ENCODE data around the gene ARHGAP8.
"Not testable (repeated sequence)": the region's sequence is repeated elsewhere in the genome, so short reads cannot be mapped to it uniquely, and the experiment has no call there.

Gene ARHGAP8

GRCh38 chr22:44795701-44796630 lies 43.6 kb downstream of the ARHGAP8 start:
- Histone ChIP-seq H3K27ac (no peak overlapping the region), H3K4me3 (no peak overlapping the region)
- TF ChIP-seq CTCF (IDR thresholded peaks at IDR 0.05): no peak
- DNase-seq (ENCODE audit: low spot score): no peak

- no peak for TF ChIP-seq CTCF (IDR thresholded peaks at IDR 0.05)
- DNase-seq (ENCODE audit: low spot score): no peak
- Histone ChIP-seq H3K27ac (no peak overlapping the region), H3K4me3 (no peak overlapping the region)
Measured at GRCh38 chr22:44797181-44797725, 44.9 kb downstream of the ARHGAP8 start.

DNA sequence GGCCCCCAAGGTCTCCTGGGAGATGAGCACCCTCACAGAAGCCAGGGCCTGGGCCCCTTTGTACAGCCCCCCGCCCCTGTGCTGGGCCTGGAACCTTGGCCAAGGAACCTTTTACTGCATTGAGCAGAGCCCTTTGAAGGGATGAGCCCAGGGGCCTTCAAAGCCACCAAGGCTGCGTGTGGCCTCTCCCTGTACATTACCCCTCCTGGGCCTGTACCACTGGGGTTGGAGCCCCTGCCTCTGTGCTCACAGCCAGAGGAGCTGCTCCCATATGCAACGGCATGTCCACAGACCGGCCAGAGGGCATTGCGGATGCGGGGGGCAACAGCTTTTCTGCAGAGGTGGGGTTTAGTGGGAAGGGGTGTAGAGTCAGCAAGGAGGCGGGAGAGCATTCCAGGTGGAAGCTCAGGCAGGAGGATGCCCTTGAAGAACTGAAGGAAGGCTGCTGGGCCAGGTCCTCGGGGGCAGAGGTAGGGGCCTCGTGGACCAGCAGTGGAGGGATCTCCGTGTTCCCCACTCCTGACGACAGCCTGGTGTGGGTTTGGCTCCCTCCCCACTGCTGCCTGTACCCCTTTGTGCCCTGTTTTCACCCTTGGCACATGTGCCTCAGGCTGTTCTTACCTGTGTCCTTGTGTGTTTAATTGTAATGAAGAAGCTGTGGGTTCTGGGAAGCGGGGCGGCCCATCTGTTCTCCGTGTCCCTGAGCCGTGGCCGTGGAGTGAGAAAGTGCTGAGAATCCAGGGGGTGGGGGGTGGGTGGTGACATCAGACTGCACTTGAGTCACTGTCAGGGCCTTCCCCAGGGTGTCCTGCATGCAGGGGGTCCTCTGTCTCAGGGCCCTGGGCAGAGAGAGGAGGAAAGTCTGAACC lies 46.9 kb downstream of the ARHGAP8 start:
- no peak overlapping the region for H3K4me3 ChIP-seq
- TF ChIP-seq CTCF (IDR thresholded peaks at IDR 0.05): no peak
- no peak overlapping the region for H3K27ac ChIP-seq
- no peak for DNase-seq (ENCODE audit: low spot score)

- DNase-seq (ENCODE audit: low spot score); H3K4me3 ChIP-seq; H3K27ac ChIP-seq: not testable (repeated sequence)
Measured at GRCh38 chr22:44799946-44800634, 47.7 kb downstream of the ARHGAP8 start.

DNA sequence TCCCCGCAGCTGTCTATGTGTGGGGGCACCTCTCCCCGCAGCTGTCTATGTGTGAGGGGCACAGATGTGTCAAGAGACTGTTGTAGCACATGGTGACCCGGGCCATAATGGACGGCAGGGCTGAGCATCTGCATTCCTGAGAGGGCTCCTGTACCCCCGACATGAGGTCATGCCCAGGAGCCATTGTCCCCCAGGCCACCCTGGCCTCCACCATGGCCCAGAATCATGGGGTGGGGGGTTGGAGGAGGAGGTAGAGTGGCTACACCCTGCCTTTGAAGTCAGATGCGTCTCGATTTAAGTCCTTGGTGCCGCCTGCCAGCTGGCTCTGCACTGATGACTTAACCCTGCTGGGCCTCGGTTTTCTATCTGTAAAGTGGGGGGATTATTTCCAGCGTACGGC lies 49.1 kb downstream of the ARHGAP8 start:
- no peak overlapping the region for H3K27ac ChIP-seq
- no peak for TF ChIP-seq CTCF (IDR thresholded peaks at IDR 0.05)
- DNase-seq (ENCODE audit: low spot score): no peak
- no peak overlapping the region for H3K4me3 ChIP-seq

GRCh38 chr22:44802071-44802700 lies 49.8 kb downstream of the ARHGAP8 start:
- H3K27ac ChIP-seq: no peak overlapping the region
- TF ChIP-seq CTCF (IDR thresholded peaks at IDR 0.05): no peak
- no peak overlapping the region for H3K4me3 ChIP-seq
- DNase-seq (ENCODE audit: low spot score): no peak

Data from coronary artery (tissue), 2 donors.